ENCODE data around the gene ENAH. TPM values are rescaled to one million over a fixed set of nuclear protein-coding genes. Genes with fewer than 3 reads are reported as not detected.

The ENAH gene
- total RNA-seq, 6 experiments from 2014 or later: 9.0 to 33.2 (median 20.8) TPM

GRCh38 chr1:225580238-225581099 lies 72.5 kb downstream of the ENAH start:
- no peak overlapping the region for H3K4me3 ChIP-seq
- TF ChIP-seq POLR2A (IDR thresholded peaks at IDR 0.05) (no peak), CTCF (IDR thresholded peaks at IDR 0.05) (no peak)
- no peaks in the 10 kb centered on the region for H3K27me3 ChIP-seq
- ATAC-seq (no peak), DNase-seq (no peak)
- WGBS (ENCODE audit: insufficient coverage, low coverage, low lambda C conversion rate, missing lambda C conversion rate): 76% methylated on average over 12 of the region's 17 CpGs
- no peaks in the 10 kb centered on the region for H3K36me3 ChIP-seq
- intact Hi-C loops (cut with DNase I): no loop called here
- H3K9me3 ChIP-seq: no peaks in the 10 kb centered on the region
- no peaks in the 10 kb centered on the region for H3K4me1 ChIP-seq
- no peak overlapping the region for H3K27ac ChIP-seq

GRCh38 chr1:225578251-225578977 lies 74.5 kb downstream of the ENAH start:
- H3K4me3 ChIP-seq: no peak overlapping the region
- no peaks in the 10 kb centered on the region for H3K27me3 ChIP-seq
- intact Hi-C loops (cut with DNase I): no loop called here
- DNase-seq (no peak), ATAC-seq (no peak)
- TF ChIP-seq POLR2A (IDR thresholded peaks at IDR 0.05) (no peak), CTCF (IDR thresholded peaks at IDR 0.05) (no peak)
- H3K27ac ChIP-seq: no peak overlapping the region
- no peaks in the 10 kb centered on the region for H3K9me3 ChIP-seq
- no peaks in the 10 kb centered on the region for H3K36me3 ChIP-seq
- 91% methylated on average over 3 of the region's 3 CpGs for WGBS (ENCODE audit: insufficient coverage, low coverage, low lambda C conversion rate, missing lambda C conversion rate)
- H3K4me1 ChIP-seq: no peaks in the 10 kb centered on the region

GRCh38 chr1:225577241-225577640 lies 75.7 kb downstream of the ENAH start:
- H3K27me3 ChIP-seq: no peaks in the 10 kb centered on the region
- H3K4me1 ChIP-seq: no peaks in the 10 kb centered on the region
- no peak for DNase-seq
- no peaks in the 10 kb centered on the region for H3K36me3 ChIP-seq
- WGBS (ENCODE audit: insufficient coverage, low coverage, low lambda C conversion rate, missing lambda C conversion rate): 61% methylated on average over 2 of the region's 2 CpGs
- H3K4me3 ChIP-seq: no peak overlapping the region
- H3K27ac ChIP-seq: no peak overlapping the region
- intact Hi-C loops (cut with DNase I): no loop called here
- TF ChIP-seq POLR2A (IDR thresholded peaks at IDR 0.05) (no peak), CTCF (IDR thresholded peaks at IDR 0.05) (no peak)
- H3K9me3 ChIP-seq: no peaks in the 10 kb centered on the region
- no peak for ATAC-seq

- Histone ChIP-seq H3K27ac (no peak overlapping the region), H3K27me3 (no peaks in the 10 kb centered on the region), H3K4me3 (no peak overlapping the region), H3K4me1 (no peaks in the 10 kb centered on the region), H3K9me3 (no peaks in the 10 kb centered on the region), H3K36me3 (no peaks in the 10 kb centered on the region)
- TF ChIP-seq CTCF (IDR thresholded peaks at IDR 0.05) (no peak), POLR2A (IDR thresholded peaks at IDR 0.05) (no peak)
- ATAC-seq (no peak), DNase-seq (no peak)
- intact Hi-C loops (cut with DNase I): no loop called here
- WGBS (ENCODE audit: insufficient coverage, low coverage, low lambda C conversion rate, missing lambda C conversion rate): 75% methylated on average over 2 of the region's 2 CpGs
Observed at GRCh38 chr1:225573216-225573615, 79.7 kb downstream of the ENAH start.
